ENCODE results near the gene ACAA1. TPM values are rescaled to one million over a fixed set of nuclear protein-coding genes. Genes with fewer than 3 reads are reported as not detected.
"Not testable (repeated sequence)": the region's sequence is repeated elsewhere in the genome, so short reads cannot be mapped to it uniquely, and the experiment has no call there.

The ACAA1 gene
- total RNA-seq, 2 donors from 2014 or later, result 49.7 to 52.9 TPM

DNA sequence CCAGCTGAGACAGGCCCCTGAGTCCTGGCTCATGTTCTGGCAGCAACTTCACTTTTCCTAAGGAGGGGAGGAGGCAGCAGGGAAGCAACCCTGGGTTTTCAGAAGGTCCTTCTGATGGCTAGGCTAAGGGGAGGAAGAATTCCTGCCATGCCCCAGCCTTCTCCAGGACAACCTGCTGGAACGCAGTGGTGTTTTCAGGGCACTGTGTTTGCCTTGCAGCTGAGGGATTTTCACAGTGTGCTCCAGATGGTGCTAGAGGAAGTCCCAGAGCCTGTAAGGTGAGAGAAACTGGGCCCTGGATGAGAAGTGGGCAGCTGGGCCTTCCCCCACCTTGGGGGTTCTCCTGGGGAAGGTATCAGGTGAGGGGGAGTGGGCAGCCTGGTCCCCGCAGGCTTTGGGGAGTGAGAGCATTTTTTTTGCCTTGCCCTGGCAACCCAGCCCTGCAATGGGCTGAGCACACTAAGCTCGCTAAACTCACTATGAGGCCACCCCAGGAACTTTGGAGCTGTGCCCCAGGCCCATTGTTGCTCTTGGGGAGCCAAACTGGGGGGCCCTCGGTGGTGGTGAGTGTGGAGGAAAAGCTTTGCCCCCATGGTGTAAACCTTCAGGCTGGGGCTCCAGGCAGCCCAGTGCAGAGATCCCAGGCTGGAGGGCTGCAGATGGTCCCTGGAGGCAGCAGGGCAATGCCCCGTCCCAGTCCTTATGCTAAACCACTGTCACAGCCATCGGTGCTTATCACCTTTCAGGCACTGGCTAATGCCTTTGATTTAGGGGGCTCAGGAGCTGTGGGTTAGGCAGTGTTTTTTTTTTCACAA, 41.1 kb downstream of the ACAA1 start:
- Mint-ChIP-seq H3K4me1 (ENCODE audit: low read depth) (no peaks in the 10 kb centered on the region), H3K9me3 (no peaks in the 10 kb centered on the region), H3K4me3 (no peak overlapping the region), H3K27ac (no peak overlapping the region), H3K27me3 (ENCODE audit: low read depth) (no peaks in the 10 kb centered on the region), H3K36me3 (ENCODE audit: insufficient read depth in 2 of 2) (no peaks in the 10 kb centered on the region)
- no peak for DNase-seq
- ATAC-seq (replicated peaks in 1 of 2), result no peak

DNA sequence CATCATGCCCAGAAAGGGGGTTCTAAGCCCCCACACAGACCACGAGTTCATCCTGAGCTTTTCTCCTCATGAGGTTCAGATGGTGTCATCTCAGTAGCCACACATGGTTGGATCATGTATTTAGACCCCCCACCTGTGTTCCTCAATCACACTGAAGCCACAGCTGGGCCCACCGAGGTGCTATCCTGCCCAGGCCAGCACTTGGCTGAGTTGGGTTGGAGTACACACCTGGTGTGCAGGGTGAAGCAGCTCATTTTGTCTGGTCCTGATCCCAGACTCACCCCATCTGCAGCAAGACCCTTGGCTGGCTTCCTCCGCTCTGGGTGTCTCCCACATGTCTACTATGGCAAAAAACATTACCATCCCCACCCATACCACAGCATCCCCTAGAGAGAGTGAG, 41.9 kb downstream of the ACAA1 start:
- no peaks in the 10 kb centered on the region for H3K4me1 Mint-ChIP-seq (ENCODE audit: low read depth)
- no peak for DNase-seq
- H3K36me3 Mint-ChIP-seq (ENCODE audit: insufficient read depth in 2 of 2), result no peaks in the 10 kb centered on the region
- H3K27me3 Mint-ChIP-seq (ENCODE audit: low read depth), result no peaks in the 10 kb centered on the region
- ATAC-seq (replicated peaks in 1 of 2), result peak in 1 of 2 donors; percentile 13
- no peak overlapping the region for H3K4me3 Mint-ChIP-seq
- H3K9me3 Mint-ChIP-seq, result no peaks in the 10 kb centered on the region
- no peak overlapping the region for H3K27ac Mint-ChIP-seq

DNA sequence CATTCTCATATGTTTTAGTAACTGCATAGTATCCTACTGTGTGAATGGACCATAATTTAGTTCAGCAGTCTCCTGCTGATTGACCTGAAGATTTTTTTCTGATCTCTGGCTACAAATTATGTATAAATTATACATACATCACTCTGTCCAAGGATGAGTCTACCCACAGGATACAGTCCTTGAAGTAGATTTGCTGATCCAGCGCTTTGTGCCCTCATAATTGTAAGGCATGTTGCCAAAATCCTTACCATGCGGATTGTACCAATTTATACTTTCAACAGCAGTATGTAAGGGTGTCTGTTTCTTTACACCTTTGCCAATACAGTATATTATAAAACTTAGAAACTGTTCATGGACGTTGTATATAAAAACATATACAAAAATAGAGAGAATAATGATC, 46.5 kb downstream of the ACAA1 start:
- H3K4me3 Mint-ChIP-seq, result no peak overlapping the region
- no peak for DNase-seq

DNA sequence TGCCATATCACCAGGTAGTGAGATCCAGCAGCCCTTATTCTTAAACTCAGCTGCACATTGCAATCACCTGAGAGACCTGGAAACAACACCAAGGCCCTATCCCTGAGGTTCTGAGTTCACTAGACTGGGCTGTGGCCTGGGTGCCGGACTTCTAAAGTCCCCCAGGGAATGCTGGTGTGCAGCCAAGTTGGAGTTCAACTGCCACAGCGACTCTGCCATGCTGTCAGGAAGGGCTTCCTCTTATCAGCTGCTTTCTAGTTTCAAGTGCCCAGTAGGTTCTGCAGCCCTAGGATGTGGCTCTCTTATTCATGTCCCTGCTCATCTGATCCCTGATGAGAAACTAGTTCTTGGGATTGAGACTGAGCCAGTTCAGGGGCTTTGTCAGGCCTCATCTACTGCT, 47.8 kb downstream of the ACAA1 start:
- DNase-seq (no peak), ATAC-seq (replicated peaks in 1 of 2) (no peak)
- no peak overlapping the region for H3K4me3 Mint-ChIP-seq
- no peak overlapping the region for H3K27ac Mint-ChIP-seq
- H3K27me3 Mint-ChIP-seq (ENCODE audit: low read depth), result no peaks in the 10 kb centered on the region
- H3K36me3 Mint-ChIP-seq (ENCODE audit: insufficient read depth in 2 of 2), result peaks cover under 1 to 3% of the 10 kb centered on the region in 2 donors
- peaks cover 2 to 3% of the 10 kb centered on the region in 2 donors for H3K9me3 Mint-ChIP-seq
- no peaks in the 10 kb centered on the region for H3K4me1 Mint-ChIP-seq (ENCODE audit: low read depth)

More for the DNA sequence above, 46.5 kb downstream of the ACAA1 start:
- H3K27ac Mint-ChIP-seq, result peak overlapping the region; percentile 18
- no peaks in the 10 kb centered on the region for H3K9me3 Mint-ChIP-seq
- H3K4me1 Mint-ChIP-seq (ENCODE audit: low read depth), result no peaks in the 10 kb centered on the region
- no peaks in the 10 kb centered on the region for H3K27me3 Mint-ChIP-seq (ENCODE audit: low read depth)
- no peak for ATAC-seq (replicated peaks in 1 of 2)
- no peaks in the 10 kb centered on the region for H3K36me3 Mint-ChIP-seq (ENCODE audit: insufficient read depth in 2 of 2)

DNA sequence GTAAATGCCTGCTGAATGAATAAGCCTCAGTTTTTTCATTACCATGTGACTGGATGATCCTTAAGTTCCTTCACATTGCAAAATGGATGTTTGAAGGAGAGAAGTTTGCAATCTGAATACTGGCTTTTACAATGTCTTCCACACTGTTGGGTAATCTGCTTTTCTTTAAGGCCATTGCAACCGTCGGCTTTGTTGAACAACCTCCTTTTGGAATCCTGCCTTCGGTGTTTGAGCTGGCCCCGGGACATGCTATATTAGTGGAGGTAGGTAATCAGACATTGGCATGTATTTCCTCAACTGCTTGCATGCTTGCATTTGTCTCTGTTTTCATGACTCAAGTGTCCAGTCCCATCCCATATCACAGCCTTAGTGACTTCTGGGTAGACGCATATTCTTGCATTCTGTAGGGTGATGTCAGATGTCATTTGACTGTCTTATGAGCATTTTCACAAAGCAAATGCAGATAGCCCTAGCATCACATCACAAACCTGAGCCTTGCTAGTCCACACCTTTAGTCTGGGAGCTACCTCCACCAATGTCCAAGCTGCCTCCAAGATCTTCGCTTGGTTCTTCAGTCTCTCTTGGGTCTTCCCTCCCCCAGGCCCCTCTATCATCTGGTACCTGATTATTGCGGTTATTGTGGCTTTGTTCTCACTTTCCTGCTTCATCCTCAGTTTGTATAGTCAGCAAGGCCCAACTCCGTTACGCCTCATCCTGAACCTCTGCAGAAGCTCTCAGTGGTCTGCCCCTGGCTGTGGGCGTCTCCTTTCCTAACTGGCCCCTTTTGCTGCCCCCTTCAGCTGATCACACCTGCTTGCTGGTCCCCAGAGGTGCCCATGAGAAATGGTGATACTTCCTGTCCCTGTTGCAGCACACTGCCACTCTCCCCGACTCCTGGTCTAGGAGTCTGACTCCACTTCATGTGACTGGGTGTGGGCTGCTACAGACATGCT, 48.5 kb downstream of the ACAA1 start:
- no peak overlapping the region for H3K27ac Mint-ChIP-seq
- no peak for ATAC-seq (replicated peaks in 1 of 2)
- peaks cover 3 to 5% of the 10 kb centered on the region in 2 donors for H3K36me3 Mint-ChIP-seq (ENCODE audit: insufficient read depth in 2 of 2)
- no peak for DNase-seq
- no peaks in the 10 kb centered on the region for H3K4me1 Mint-ChIP-seq (ENCODE audit: low read depth)
- H3K4me3 Mint-ChIP-seq, result no peak overlapping the region
- H3K9me3 Mint-ChIP-seq, result peaks cover 5 to 6% of the 10 kb centered on the region in 2 donors
- H3K27me3 Mint-ChIP-seq (ENCODE audit: low read depth), result no peaks in the 10 kb centered on the region

DNA sequence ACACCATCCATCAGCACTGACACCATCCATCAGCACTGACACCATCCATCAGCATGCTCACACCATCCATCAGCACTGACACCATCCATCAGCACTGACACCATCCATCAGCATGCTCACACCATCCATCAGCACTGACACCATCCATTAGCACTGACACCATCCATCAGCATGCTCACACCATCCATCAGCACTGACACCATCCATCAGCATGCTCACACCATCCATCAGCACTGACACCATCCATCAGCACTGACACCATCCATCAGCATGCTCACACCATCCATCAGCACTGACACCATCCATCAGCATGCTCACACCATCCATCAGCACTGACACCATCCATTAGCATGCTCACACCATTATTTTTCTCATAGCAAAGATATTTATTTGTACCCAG, 49.6 kb downstream of the ACAA1 start:
- not testable (repeated sequence) for H3K27me3 Mint-ChIP-seq (ENCODE audit: low read depth); DNase-seq; ATAC-seq (replicated peaks in 1 of 2); H3K4me3 Mint-ChIP-seq; H3K9me3 Mint-ChIP-seq; H3K27ac Mint-ChIP-seq; H3K36me3 Mint-ChIP-seq (ENCODE audit: insufficient read depth in 2 of 2); H3K4me1 Mint-ChIP-seq (ENCODE audit: low read depth)

DNA sequence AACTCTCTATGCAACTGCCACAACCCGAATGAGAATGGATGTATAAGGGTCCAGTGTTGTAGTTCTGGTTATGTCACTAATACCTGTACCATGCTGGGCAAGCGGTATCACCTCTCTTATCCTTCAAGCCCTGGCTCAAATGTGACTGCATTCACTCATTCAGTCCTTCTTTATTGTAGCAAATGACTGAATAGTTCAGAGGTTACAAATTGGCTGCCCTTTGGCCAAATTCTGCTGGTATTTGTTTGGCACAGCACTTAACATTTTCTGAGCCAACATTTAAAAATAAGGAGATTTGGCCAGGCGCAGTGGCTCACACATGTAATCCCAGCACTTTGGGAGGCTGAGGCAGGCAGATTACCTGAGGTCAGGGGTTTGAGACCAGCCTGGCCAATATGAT, 50.4 kb downstream of the ACAA1 start:
- Mint-ChIP-seq H3K27ac (no peak overlapping the region), H3K27me3 (ENCODE audit: low read depth) (no peaks in the 10 kb centered on the region), H3K36me3 (ENCODE audit: insufficient read depth in 2 of 2) (peaks cover 5 to 9% of the 10 kb centered on the region in 2 donors), H3K9me3 (peaks cover 6 to 7% of the 10 kb centered on the region in 2 donors), H3K4me3 (no peak overlapping the region), H3K4me1 (ENCODE audit: low read depth) (no peaks in the 10 kb centered on the region)
- DNase-seq, result no peak
- no peak for ATAC-seq (replicated peaks in 1 of 2)

DNA sequence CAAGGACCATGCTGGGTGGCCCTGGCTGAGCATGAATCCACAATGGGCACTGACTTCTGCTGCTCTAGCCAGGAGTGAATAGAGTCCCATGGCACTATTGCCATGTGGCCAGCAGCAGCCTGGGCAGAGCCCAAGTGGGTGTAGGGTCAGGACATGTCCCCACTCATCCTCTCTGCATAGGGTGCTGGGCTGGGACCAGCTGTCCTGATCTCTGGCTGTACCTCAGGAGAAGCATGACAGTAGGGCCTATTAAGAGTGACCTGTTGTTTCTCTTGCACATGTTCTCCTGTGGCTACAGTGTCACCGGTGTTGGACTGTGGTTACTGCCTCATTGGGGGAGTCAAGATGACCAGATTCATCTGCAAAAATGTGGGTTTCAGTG, 51.0 kb downstream of the ACAA1 start:
- no peaks in the 10 kb centered on the region for H3K27me3 Mint-ChIP-seq (ENCODE audit: low read depth)
- ATAC-seq (replicated peaks in 1 of 2), result no peak
- no peak overlapping the region for H3K4me3 Mint-ChIP-seq
- no peaks in the 10 kb centered on the region for H3K4me1 Mint-ChIP-seq (ENCODE audit: low read depth)
- peaks cover 5 to 9% of the 10 kb centered on the region in 2 donors for H3K36me3 Mint-ChIP-seq (ENCODE audit: insufficient read depth in 2 of 2)
- no peak for DNase-seq
- peaks cover 6 to 7% of the 10 kb centered on the region in 2 donors for H3K9me3 Mint-ChIP-seq
- H3K27ac Mint-ChIP-seq, result no peak overlapping the region

DNA sequence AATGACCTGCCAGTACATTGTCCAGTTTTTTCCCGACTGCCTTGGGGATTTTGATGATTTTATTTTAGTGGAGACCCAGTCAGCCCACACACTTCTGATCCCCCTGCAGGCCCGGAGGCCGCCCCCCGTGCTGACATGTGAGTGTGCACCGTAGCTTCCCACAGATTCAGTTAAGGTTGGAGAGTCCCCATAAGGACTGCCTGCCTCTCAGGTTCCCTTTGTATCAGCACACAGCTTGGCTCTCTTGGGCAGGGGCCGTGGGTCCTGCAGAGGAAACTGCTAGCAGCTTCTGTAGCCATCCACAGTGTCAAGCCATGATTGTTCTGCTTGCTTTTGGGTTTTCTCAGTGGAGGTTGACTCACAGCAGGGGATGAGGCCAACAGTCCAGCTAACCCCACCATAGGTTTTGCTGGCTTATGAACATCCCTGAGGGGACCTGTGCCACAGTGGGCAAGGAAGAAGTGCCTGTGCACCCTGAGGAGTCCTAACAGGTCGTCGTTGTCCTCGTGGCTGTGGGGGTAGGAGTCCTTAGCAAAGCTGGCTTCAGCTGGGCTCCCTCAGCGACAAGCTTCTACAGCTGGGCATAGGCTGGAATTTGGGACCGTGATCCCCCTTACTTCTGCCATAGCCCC, 51.5 kb downstream of the ACAA1 start:
- ATAC-seq (replicated peaks in 1 of 2), result peak; percentile 17 to 36
- Mint-ChIP-seq H3K27me3 (ENCODE audit: low read depth) (no peaks in the 10 kb centered on the region), H3K36me3 (ENCODE audit: insufficient read depth in 2 of 2) (peaks cover 5 to 9% of the 10 kb centered on the region in 2 donors), H3K9me3 (peaks cover 6 to 7% of the 10 kb centered on the region in 2 donors), H3K4me3 (no peak overlapping the region), H3K27ac (no peak overlapping the region), H3K4me1 (ENCODE audit: low read depth) (no peaks in the 10 kb centered on the region)
- no peak for DNase-seq

DNA sequence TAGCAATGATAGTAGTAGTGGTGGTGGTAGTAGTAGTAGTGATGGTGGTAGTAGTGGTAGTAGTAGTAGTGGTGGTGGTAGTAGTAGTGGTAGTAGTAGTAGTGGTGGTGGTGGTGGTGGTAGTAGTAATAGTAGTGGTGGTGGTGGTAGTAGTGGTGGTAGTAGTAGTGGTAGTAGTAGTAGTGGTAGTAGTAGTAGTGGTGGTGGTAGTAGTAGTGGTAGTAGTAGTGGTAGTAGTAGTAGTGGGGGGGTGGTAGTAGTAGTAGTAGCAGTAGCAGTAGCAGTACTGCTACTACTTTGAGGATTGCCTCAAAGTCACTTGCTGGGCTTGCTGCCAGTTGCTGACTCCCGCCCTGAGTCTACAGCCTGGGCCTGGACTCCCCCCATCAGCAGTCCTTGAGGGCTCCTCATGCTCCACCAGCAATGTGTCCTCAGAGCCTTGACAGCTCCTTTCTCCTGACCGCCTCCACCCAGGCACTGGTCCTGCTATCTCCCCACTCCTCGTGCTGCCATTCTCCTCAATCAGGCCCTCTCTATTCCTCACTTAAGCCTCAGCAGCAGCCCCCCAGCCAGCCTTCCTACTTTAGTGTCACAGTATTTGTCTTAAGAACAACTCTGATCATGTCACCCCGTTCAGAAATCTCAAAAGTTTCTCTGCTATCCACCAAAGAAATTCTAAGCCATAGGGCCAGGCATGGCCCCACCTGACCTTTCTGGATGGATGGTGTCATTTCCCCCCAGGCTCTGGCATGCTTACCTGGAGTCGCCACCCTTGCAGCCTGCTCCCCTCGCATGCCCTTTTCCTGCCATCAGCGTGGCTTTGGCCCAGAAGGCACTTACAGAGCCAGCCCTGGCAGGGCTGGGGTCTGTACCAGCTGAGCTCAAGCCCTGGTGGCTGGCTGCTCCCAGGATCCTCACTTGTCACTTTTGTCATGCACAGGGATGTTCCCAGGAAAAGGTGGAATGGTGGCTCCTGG, 52.3 kb downstream of the ACAA1 start:
- ATAC-seq (replicated peaks in 1 of 2), result peak; percentile 64 to 76
- no peak overlapping the region for H3K27ac Mint-ChIP-seq
- peaks cover 5 to 9% of the 10 kb centered on the region in 2 donors for H3K36me3 Mint-ChIP-seq (ENCODE audit: insufficient read depth in 2 of 2)
- H3K27me3 Mint-ChIP-seq (ENCODE audit: low read depth), result no peaks in the 10 kb centered on the region
- H3K4me3 Mint-ChIP-seq, result no peak overlapping the region
- peak; percentile 12 to 32 for DNase-seq
- no peaks in the 10 kb centered on the region for H3K4me1 Mint-ChIP-seq (ENCODE audit: low read depth)
- peaks cover 6 to 7% of the 10 kb centered on the region in 2 donors for H3K9me3 Mint-ChIP-seq

DNA sequence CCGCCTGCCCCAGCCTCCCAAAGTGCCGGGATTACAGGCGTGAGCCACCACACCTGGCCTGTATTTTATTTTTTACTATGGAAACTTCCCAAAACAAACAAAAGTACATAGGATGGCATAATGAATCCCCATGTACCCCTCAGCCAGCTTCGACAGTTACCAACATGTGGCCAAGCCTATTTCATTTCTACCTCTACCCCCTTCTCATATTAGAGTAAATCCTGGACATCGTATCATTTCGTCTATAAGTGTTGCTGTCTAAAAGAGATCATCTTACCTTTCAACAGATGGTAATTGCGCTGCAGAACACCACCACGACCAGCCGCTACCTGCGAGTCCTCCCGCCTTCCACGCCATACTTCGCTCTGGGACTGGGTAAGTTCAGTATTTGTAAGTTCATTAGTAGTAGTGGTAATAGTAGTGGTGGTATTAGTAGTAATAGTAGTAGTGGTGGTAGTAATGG, 53.0 kb downstream of the ACAA1 start:
- Mint-ChIP-seq H3K4me3 (no peak overlapping the region), H3K36me3 (ENCODE audit: insufficient read depth in 2 of 2) (peaks cover 5 to 9% of the 10 kb centered on the region in 2 donors), H3K27me3 (ENCODE audit: low read depth) (no peaks in the 10 kb centered on the region), H3K27ac (no peak overlapping the region), H3K4me1 (ENCODE audit: low read depth) (no peaks in the 10 kb centered on the region), H3K9me3 (peaks cover 6 to 7% of the 10 kb centered on the region in 2 donors)
- no peak for DNase-seq
- ATAC-seq (replicated peaks in 1 of 2), result no peak

DNA sequence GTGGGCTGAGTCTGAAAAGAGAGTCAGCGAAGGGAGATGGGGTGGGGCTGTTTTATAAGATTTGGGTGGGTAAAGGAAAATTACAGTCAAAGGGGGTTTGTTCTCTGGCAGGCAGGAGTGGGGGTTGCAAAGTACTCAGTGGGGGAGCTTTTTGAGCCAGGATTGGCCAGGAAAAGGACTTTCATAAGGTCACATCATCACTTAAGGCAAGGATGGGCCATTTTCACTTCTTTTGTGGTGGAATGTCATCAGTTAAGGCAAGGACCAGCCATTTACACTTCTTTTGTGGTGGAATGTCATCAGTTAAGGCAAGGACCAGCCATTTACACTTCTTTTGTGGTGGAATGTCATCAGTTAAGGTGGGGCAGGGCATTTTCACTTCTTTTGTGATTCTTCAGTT, 53.7 kb downstream of the ACAA1 start:
- H3K4me3 Mint-ChIP-seq; H3K36me3 Mint-ChIP-seq (ENCODE audit: insufficient read depth in 2 of 2); H3K27me3 Mint-ChIP-seq (ENCODE audit: low read depth); H3K9me3 Mint-ChIP-seq; H3K4me1 Mint-ChIP-seq (ENCODE audit: low read depth); DNase-seq; ATAC-seq (replicated peaks in 1 of 2): not testable (repeated sequence)
- H3K27ac Mint-ChIP-seq, result peak overlapping the region; percentile 24
